Uterus (tissue), 2 donors: ENCODE data around the gene TTLL3.

Source experiments
- CTCF ChIP-seq, 4 experiments: fragments of 200-600 bp in 2 of 4; fragments of 450-650 bp in 2 of 4; sonication (generic) in 2 of 4; IDR thresholded peaks; one replicate each; pipeline ENCODE4 v1.5.1; 2016 to 2019; ENCODE audit warnings: antibody characterized with exemption in 4 of 4, mild to moderate bottlenecking in 2 of 4, moderate library complexity in 1 of 4
- POLR2A ChIP-seq, 2 donors: fragments of 450-650 bp; IDR thresholded peaks; one replicate each; pipeline ENCODE4 v1.6.1; 2016; ENCODE audit warnings: antibody characterized with exemption in 2 of 2, mild to moderate bottlenecking in 1 of 2, moderate library complexity in 1 of 2

GRCh38 chr3:9787714-9788113, 22.3 kb upstream of the TTLL3 start:
- TF ChIP-seq CTCF (IDR thresholded peaks at IDR 0.05), result no peak
- no peak for TF ChIP-seq POLR2A (IDR thresholded peaks at IDR 0.05)
